GM23338 (cell line): ENCODE data around the gene SNX5. TPM values are rescaled to one million over a fixed set of nuclear protein-coding genes. Genes with fewer than 3 reads are reported as not detected.

Source experiments
- ATAC-seq: fragments of 200-7000 bp; cut with Tn5 transposase; 3 replicates; pipeline ENCODE4 v1.9.1; 2020
- DNase-seq: peaks from one replicate; pipeline ENCODE4 v3.0.0-alpha.2; 2015; ENCODE audit warnings: low spot score
- H2AFZ ChIP-seq: fragments of 200-600 bp; sonication (generic); 2 replicates; pipeline ENCODE4 v1.8.0; 2016; ENCODE audit warnings: antibody characterized with exemption, mild to moderate bottlenecking, moderate library complexity
- H3F3A ChIP-seq: fragments of 200-600 bp; sonication (generic); replicated peaks from 2 replicates; pipeline ENCODE4 v1.8.0; 2017; ENCODE audit warnings: antibody characterized with exemption, mixed run types, low read depth
- H3K27ac ChIP-seq: fragments of 200-600 bp; sonication (generic); 2 replicates; pipeline ENCODE4 v1.6.1; 2016; ENCODE audit warnings: low read depth
- H3K27me3 ChIP-seq: fragments of 200-600 bp; sonication (generic); 2 replicates; pipeline ENCODE4 v1.8.0; 2016; ENCODE audit warnings: mild to moderate bottlenecking, mixed run types, moderate library complexity; ENCODE audit not compliant: insufficient read depth
- H3K36me3 ChIP-seq: fragments of 200-600 bp; sonication (generic); 2 replicates; pipeline ENCODE4 v1.8.0; 2016; ENCODE audit warnings: mild to moderate bottlenecking; ENCODE audit not compliant: insufficient read depth
- H3K4me1 ChIP-seq: fragments of 200-600 bp; sonication (generic); 2 replicates; pipeline ENCODE4 v1.8.0; 2016; ENCODE audit warnings: mild to moderate bottlenecking, moderate library complexity; ENCODE audit not compliant: insufficient read depth
- H3K4me2 ChIP-seq: fragments of 200-600 bp; sonication (generic); 2 replicates; pipeline ENCODE4 v1.7.1; 2017; ENCODE audit warnings: mixed run types
- H3K4me3 ChIP-seq: fragments of 200-600 bp; sonication (generic); 2 replicates; pipeline ENCODE4 v1.6.1; 2016; ENCODE audit warnings: mixed run types
- H3K79me2 ChIP-seq: fragments of 200-600 bp; sonication (generic); replicated peaks from 2 replicates; pipeline ENCODE4 v1.8.0; 2017; ENCODE audit warnings: mild to moderate bottlenecking; ENCODE audit not compliant: insufficient read depth
- H3K9me2 ChIP-seq: fragments of 200-600 bp; sonication (generic); 2 replicates; pipeline ENCODE4 v1.8.0; 2017; ENCODE audit not compliant: insufficient read depth
- H4K20me1 ChIP-seq: fragments of 200-600 bp; sonication (generic); replicated peaks from 2 replicates; pipeline ENCODE4 v1.8.0; 2017; ENCODE audit warnings: mild to moderate bottlenecking; ENCODE audit not compliant: insufficient read depth
- H3K27ac Mint-ChIP-seq: 2 replicates; pipeline ENCODE4 v1.8.0; 2020; ENCODE audit warnings: inconsistent platforms, mild to moderate bottlenecking, moderate library complexity, mixed read lengths
- H3K27me3 Mint-ChIP-seq: 3 replicates; pipeline ENCODE4 v1.8.0; 2022; ENCODE audit warnings: low read depth, mild to moderate bottlenecking, moderate library complexity, mixed read lengths, inconsistent platforms; ENCODE audit not compliant: insufficient read depth, poor library complexity
- H3K36me3 Mint-ChIP-seq: 3 replicates; pipeline ENCODE4 v1.8.0; 2021; ENCODE audit warnings: low read depth, mild to moderate bottlenecking, inconsistent platforms, moderate library complexity, mixed read lengths
- H3K4me1 Mint-ChIP-seq: 3 replicates; pipeline ENCODE4 v1.8.0; 2020; ENCODE audit warnings: mild to moderate bottlenecking, inconsistent platforms, mixed read lengths
- H3K4me3 Mint-ChIP-seq: 3 replicates; pipeline ENCODE4 v1.8.0; 2021; ENCODE audit warnings: moderate library complexity, mild to moderate bottlenecking, inconsistent platforms, mixed read lengths
- H3K9me3 Mint-ChIP-seq: 3 replicates; pipeline ENCODE4 v1.8.0; 2020; ENCODE audit warnings: moderate library complexity, mild to moderate bottlenecking, inconsistent platforms, mixed read lengths
- CREB1 ChIP-seq: fragments of 250-450 bp; sonication (Bioruptor Pico); IDR thresholded peaks from 2 replicates; pipeline ENCODE4 v1.5.0; 2020; ENCODE audit warnings: low read depth, mild to moderate bottlenecking, moderate library complexity
- EZH2 ChIP-seq: fragments of 200-600 bp; sonication (generic); IDR thresholded peaks from one replicate; pipeline ENCODE4 v1.8.0; 2017; ENCODE audit warnings: antibody characterized with exemption, mild to moderate bottlenecking, low read depth; ENCODE audit not compliant: unreplicated experiment
- JUNB ChIP-seq: IDR thresholded peaks from one replicate; pipeline ENCODE4 v1.6.1; 2016; ENCODE audit warnings: antibody characterized with exemption; ENCODE audit not compliant: unreplicated experiment
- POLR2AphosphoS5 ChIP-seq: IDR thresholded peaks from 2 replicates; pipeline ENCODE4 v1.6.1; 2016; ENCODE audit warnings: antibody characterized with exemption, low read depth
- STAT1 ChIP-seq: IDR thresholded peaks from one replicate; pipeline ENCODE4 v1.6.1; 2016; ENCODE audit warnings: antibody characterized with exemption; ENCODE audit not compliant: unreplicated experiment
- ZNF114 ChIP-seq: fragments of 250-450 bp; sonication (Bioruptor Pico); IDR thresholded peaks from 2 replicates; pipeline ENCODE4 v1.5.0; 2020; ENCODE audit warnings: mild to moderate bottlenecking, moderate library complexity
- ZNF462 ChIP-seq: fragments of 250-450 bp; sonication (Bioruptor Pico); IDR thresholded peaks from 2 replicates; pipeline ENCODE4 v1.5.0; 2020; ENCODE audit warnings: mild to moderate bottlenecking, moderate library complexity
- polyA plus RNA-seq: library from polyadenylated mRNA; unstranded; fragments of >200 nt; fragmentation: Nextera tagmentation; extraction: Ambion mirVana; gene quantifications from 2 replicates; pipeline ENCODE4 v1.2.1, GENCODE V29; 2016
- total RNA-seq: library from RNA; depleted of rRNA; stranded (reverse); fragments of >200 nt; shearing (Covaris generic); gene quantifications from 2 replicates; pipeline ENCODE4 v1.2.3, GENCODE V29; 2014
- TF ChIP-seq, protein P1 (sequence below): IDR thresholded peaks from 2 replicates; pipeline ENCODE4 v1.6.1; 2016; ENCODE audit warnings: antibody characterized with exemption

The SNX5 gene
- total and polyA plus RNA-seq, 2 experiments from 2014 or later: 167 to 287 TPM

DNA sequence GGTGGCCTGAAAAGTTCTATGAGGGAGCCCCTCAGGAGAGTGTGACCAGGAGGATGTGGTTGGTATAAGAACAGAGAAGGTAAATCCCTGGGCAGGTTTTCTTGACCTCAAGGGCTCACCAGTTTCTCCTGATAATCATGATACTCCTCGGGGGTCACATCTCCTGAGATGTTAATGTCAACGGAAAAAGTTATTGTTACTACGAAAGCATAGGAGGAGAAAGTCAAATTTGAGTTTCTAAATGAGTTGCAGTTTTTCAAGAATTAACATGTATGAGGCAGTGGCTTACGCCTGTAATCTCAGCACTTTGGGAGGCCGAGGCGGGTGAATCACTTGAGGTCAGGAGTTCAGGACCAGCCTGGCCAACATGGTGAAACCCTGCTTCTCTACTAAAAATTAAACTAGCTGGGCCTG lies 23.6 kb upstream of the SNX5 start (continued):
- no peak for TF ChIP-seq ZNF462

- no peaks in the 10 kb centered on the region for H3K4me1 ChIP-seq
- H3K36me3 ChIP-seq: peaks cover 26% of the 10 kb centered on the region; the same call in 1 of the 2 replicates
- Mint-ChIP-seq H3K9me3 (no peaks in the 10 kb centered on the region), H3K4me1 (no peaks in the 10 kb centered on the region), H3K36me3 (peaks cover 36% of the 10 kb centered on the region), H3K27me3 (no peaks in the 10 kb centered on the region), H3K4me3 (no peak overlapping the region), H3K27ac (no peak overlapping the region)
- H3F3A ChIP-seq: 0 out of 2 replicates have a peak, but pooled peaks cover 6% of the 10 kb centered on the region
- no peak overlapping the region for H3K4me3 ChIP-seq
- H3K4me2 ChIP-seq: no peak overlapping the region
- DNase-seq (no peak), ATAC-seq (no peak)
- H3K79me2 ChIP-seq: peaks cover 33% of the 10 kb centered on the region
- no peaks in the 10 kb centered on the region for H3K9me2 ChIP-seq
- no peak overlapping the region for H2AFZ ChIP-seq
- H4K20me1 ChIP-seq: peaks cover 11% of the 10 kb centered on the region
- H3K27me3 ChIP-seq: no peaks in the 10 kb centered on the region
- no peak overlapping the region for H3K27ac ChIP-seq
- TF ChIP-seq, protein P1, sequence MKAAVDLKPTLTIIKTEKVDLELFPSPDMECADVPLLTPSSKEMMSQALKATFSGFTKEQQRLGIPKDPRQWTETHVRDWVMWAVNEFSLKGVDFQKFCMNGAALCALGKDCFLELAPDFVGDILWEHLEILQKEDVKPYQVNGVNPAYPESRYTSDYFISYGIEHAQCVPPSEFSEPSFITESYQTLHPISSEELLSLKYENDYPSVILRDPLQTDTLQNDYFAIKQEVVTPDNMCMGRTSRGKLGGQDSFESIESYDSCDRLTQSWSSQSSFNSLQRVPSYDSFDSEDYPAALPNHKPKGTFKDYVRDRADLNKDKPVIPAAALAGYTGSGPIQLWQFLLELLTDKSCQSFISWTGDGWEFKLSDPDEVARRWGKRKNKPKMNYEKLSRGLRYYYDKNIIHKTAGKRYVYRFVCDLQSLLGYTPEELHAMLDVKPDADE: no peak
- no peak for TF ChIP-seq STAT1
- TF ChIP-seq JUNB: no peak
- no peak for TF ChIP-seq CREB1
- TF ChIP-seq ZNF462: no peak
- no peak for TF ChIP-seq POLR2AphosphoS5
- TF ChIP-seq EZH2: no peak
- no peak for TF ChIP-seq ZNF114 (CRISPR knock-in tag)
These were observed 21.8 kb upstream of the SNX5 start for GRCh38 chr20:17990278-17990972.
